ENCODE results near the gene NRG2. TPM values are rescaled to one million over a fixed set of nuclear protein-coding genes. Genes with fewer than 3 reads are reported as not detected.

Gene NRG2
- total and polyA plus RNA-seq, 3 experiments from 2014 or later = 0.18 to 0.24 TPM; not detected in 1

DNA sequence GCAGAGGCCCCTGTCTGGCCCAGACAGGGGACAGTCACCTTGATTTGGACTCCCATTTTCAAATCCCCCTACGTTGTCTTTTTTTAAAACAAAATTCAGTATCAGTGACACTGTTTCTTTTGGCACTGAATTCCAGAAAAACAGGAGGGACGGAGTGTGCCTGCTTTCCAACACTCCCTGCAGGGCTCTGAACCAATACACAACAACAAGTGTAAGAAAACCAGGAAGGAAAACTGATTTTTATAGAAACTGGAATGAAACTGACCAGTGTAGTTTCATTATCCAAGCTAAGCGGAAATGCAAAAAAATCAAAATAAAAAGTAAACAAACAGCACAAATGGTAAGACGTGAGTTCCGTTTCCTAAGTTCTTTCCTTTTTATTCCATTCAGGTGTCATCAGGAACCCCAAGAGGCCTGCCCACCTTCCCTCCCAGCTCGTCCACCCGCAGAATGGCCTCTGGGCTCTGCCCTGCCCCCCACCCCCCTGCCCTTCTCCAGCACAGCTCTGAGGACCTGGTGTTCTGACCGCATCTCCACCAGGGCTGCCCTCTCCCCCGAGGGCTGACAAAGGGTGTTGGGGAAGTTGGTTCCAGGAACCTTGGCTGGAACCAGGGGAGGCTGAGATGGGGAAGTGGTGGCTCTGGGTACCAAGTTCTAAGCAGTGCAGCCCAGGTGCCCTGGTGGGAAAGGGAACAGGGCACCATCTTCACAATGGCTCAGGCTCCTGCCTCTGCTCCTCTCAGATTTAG is 173.9 kb downstream of the NRG2 start:
- Histone ChIP-seq H3K4me3 (ENCODE audit: low read length) (no peak overlapping the region), H3K27ac (ENCODE audit: low read depth, low read length) (no peak overlapping the region), H3K27me3 (ENCODE audit: insufficient read depth, low read length, poor library complexity, severe bottlenecking) (no peaks in the 10 kb centered on the region), H3K9me3 (ENCODE audit: low read length) (no peaks in the 10 kb centered on the region), H3K36me3 (ENCODE audit: insufficient read depth, low read length) (no peaks in the 10 kb centered on the region), H3K4me1 (ENCODE audit: insufficient read depth, low read length) (no peaks in the 10 kb centered on the region)
- ChIA-PET POLR2A (no interaction called here), CTCF (interaction anchor here (1.6 kb wide), 1 partner anchor 82 kb away, joined by 6 read pairs; no protein-coding TSS in a partner anchor)
- H3K4me1 Mint-ChIP-seq = no peaks in the 10 kb centered on the region
- H3K9me3 Mint-ChIP-seq = no peaks in the 10 kb centered on the region
- DNase-seq = no peak
- H3K27me3 Mint-ChIP-seq = peaks cover 19 to 38% of the 10 kb centered on the region in 2 donors
- no peaks in the 10 kb centered on the region for H3K36me3 Mint-ChIP-seq
- peak overlapping the region in 1 of 8 donors; percentile 72 for H3K27ac Mint-ChIP-seq
- H3K4me3 Mint-ChIP-seq = no peak overlapping the region

DNA sequence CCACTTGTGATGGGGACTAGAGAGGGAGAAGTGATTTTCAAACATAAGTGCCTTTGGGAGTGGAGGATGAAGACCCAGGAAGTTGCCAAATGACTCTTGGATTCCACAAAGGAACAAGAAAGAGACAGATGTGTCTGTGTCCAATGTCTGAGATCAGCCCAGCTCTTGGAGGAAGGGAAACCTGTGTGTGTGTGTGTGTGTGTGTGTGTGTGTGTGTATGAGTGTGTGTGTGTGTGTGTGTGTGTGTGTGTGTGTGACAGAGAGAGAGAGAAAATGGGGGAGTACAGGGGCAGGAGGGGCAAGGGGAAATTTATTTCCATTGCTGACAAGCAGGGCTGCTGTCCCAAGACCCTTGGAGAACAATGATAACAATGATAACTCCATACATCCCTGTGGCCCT is 175.5 kb downstream of the NRG2 start:
- H3K27me3 ChIP-seq (ENCODE audit: insufficient read depth, low read length, poor library complexity, severe bottlenecking) = no peaks in the 10 kb centered on the region

DNA sequence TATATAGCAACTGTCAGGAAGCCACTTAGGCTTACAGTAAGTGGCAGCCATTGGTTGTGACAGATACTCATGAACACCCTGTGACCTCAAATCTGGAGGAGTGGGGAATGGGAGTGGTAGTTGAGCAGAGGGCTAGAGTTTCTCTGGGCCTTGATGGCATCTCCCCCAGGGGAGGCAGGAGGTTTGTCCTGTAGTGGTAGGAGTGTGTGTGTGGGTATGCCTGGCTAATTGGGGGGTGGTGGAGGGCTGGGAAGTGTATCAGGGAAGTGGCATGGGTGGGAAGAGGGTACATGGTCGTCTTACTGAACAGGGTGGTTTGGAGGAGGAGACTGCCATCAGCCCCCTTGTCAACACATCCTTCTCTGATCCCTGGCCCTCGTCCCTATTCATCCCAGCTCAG is 176.0 kb downstream of the NRG2 start:
- Mint-ChIP-seq H3K36me3 (no peaks in the 10 kb centered on the region), H3K9me3 (no peaks in the 10 kb centered on the region), H3K27ac (peak overlapping the region in 1 of 8 donors; percentile 81), H3K27me3 (peaks cover 20 to 28% of the 10 kb centered on the region in 2 donors), H3K4me3 (no peak overlapping the region), H3K4me1 (no peaks in the 10 kb centered on the region)
- H3K27ac ChIP-seq (ENCODE audit: low read depth, low read length) = no peak overlapping the region
- CTCF ChIA-PET = interaction anchor here (0.8 to 8.7 kb wide), 4 partner anchors 8 to 102 kb away, joined by 3 to 79 read pairs (median 6); no protein-coding TSS in a partner anchor
- no peaks in the 10 kb centered on the region for H3K36me3 ChIP-seq (ENCODE audit: insufficient read depth, low read length)
- DNase-seq = no peak
- no peaks in the 10 kb centered on the region for H3K4me1 ChIP-seq (ENCODE audit: insufficient read depth, low read length)
- POLR2A ChIA-PET = no interaction called here
- no peaks in the 10 kb centered on the region for H3K27me3 ChIP-seq (ENCODE audit: insufficient read depth, low read length, poor library complexity, severe bottlenecking)
- no peak overlapping the region for H3K4me3 ChIP-seq (ENCODE audit: low read length)
- no peaks in the 10 kb centered on the region for H3K9me3 ChIP-seq (ENCODE audit: low read length)

More for the DNA sequence above, 175.5 kb downstream of the NRG2 start:
- Mint-ChIP-seq H3K9me3 (no peaks in the 10 kb centered on the region), H3K27me3 (peaks cover 20 to 28% of the 10 kb centered on the region in 2 donors), H3K4me1 (no peaks in the 10 kb centered on the region), H3K36me3 (no peaks in the 10 kb centered on the region), H3K27ac (peak overlapping the region in 1 of 8 donors; percentile 9), H3K4me3 (no peak overlapping the region)
- DNase-seq = no peak
- Histone ChIP-seq H3K27ac (ENCODE audit: low read depth, low read length) (no peak overlapping the region), H3K36me3 (ENCODE audit: insufficient read depth, low read length) (no peaks in the 10 kb centered on the region), H3K4me3 (ENCODE audit: low read length) (no peak overlapping the region), H3K4me1 (ENCODE audit: insufficient read depth, low read length) (no peaks in the 10 kb centered on the region), H3K9me3 (ENCODE audit: low read length) (no peaks in the 10 kb centered on the region)
- POLR2A ChIA-PET = no interaction called here
- CTCF ChIA-PET = interaction anchor here (0.8 to 3.5 kb wide), 3 partner anchors 8 to 101 kb away, joined by 3 to 10 read pairs (median 3); no protein-coding TSS in a partner anchor

DNA sequence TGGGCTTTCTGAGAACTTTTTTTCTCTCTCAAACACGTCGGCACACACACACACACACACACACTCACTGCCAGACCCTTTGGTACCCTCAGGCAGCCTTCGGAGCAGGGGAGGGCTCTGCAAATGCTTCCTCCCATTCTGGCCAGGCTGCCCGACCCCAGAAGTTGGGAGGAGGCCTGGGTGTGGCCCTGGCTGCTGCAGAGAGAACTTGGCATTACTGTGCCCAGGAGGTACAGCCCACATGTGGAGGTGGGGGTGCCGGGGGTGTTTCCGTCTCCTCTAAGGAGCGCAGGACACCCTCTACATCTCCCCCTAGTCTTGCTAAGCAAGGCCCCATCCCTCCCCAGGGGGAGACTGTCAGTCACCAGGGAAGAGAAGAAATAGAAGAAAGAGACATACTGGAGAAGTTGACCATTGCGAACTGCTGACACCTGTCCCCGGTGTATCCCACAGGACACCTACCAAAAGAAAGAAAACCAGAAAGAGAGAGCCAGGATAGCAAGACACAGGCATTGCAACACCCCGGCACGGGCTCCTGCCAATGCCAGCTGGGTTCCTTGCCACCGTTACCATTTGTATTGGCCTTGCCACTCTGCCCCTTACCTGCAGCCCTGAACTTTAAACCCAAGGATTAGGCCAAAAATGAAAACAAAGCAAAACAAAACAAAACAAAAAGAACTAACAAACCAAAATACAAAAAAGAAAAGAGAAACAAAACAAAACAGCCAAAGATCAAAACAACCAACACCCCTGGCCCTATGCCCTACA is 178.2 kb downstream of the NRG2 start:
- H3K4me1 Mint-ChIP-seq = no peaks in the 10 kb centered on the region
- H3K9me3 Mint-ChIP-seq = no peaks in the 10 kb centered on the region
- H3K36me3 Mint-ChIP-seq = no peaks in the 10 kb centered on the region
- ChIA-PET POLR2A (no interaction called here), CTCF (interaction anchor here (0.7 to 8.7 kb wide), 7 partner anchors 12 to 126 kb away, joined by 3 to 79 read pairs (median 4); no protein-coding TSS in a partner anchor)
- no peaks in the 10 kb centered on the region for H3K36me3 ChIP-seq (ENCODE audit: insufficient read depth, low read length)
- H3K27ac ChIP-seq (ENCODE audit: low read depth, low read length) = no peak overlapping the region
- no peaks in the 10 kb centered on the region for H3K27me3 ChIP-seq (ENCODE audit: insufficient read depth, low read length, poor library complexity, severe bottlenecking)
- H3K27ac Mint-ChIP-seq = no peak overlapping the region
- H3K4me3 ChIP-seq (ENCODE audit: low read length) = no peak overlapping the region
- H3K4me1 ChIP-seq (ENCODE audit: insufficient read depth, low read length) = no peaks in the 10 kb centered on the region
- DNase-seq = no peak
- H3K4me3 Mint-ChIP-seq = no peak overlapping the region
- H3K27me3 Mint-ChIP-seq = peaks cover 14 to 31% of the 10 kb centered on the region in 2 donors
- H3K9me3 ChIP-seq (ENCODE audit: low read length) = no peaks in the 10 kb centered on the region

DNA sequence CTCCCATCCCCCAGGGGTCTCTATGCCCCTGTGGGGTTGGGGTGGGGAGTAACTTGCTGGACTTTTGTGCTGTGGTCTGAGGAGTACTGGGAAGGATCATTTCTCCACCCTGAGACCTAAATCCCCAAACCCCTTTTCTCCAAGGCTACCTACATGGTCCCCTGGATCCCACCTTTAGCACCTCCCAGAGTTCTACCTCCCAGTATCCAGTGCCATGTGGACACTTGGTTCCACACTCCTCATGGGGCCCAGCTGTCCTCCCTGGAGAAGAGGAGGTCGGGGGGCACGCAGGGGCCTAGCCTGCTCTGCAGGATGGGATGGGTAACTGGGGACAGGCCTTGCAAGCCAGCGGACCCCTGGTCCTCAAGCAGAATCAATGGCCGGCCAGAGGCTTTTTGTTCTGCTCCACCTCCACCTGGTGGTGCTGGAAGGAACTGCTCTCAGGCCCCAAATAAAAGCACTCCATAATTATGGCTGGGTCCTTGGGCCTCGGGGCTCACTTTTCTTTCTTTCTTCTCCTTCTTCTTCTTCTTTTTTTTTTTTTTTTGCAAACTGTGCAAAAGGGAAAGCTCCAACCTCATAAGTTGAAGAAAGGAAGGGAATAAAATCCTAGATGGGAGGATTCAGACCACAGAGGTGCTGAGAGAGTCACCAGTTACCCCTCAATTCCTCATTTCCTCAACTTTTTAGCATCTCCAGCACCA is 179.1 kb downstream of the NRG2 start:
- peak; percentile 22 to 67 (median 44) for DNase-seq
- Histone ChIP-seq H3K27me3 (ENCODE audit: insufficient read depth, low read length, poor library complexity, severe bottlenecking) (no peaks in the 10 kb centered on the region), H3K4me3 (ENCODE audit: low read length) (no peak overlapping the region), H3K36me3 (ENCODE audit: insufficient read depth, low read length) (no peaks in the 10 kb centered on the region), H3K9me3 (ENCODE audit: low read length) (no peaks in the 10 kb centered on the region), H3K27ac (ENCODE audit: low read depth, low read length) (no peak overlapping the region), H3K4me1 (ENCODE audit: insufficient read depth, low read length) (no peaks in the 10 kb centered on the region)
- ChIA-PET CTCF (interaction anchor here (0.7 to 8.7 kb wide), 11 partner anchors 8 to 125 kb away, joined by 3 to 79 read pairs (median 5); no protein-coding TSS in a partner anchor), POLR2A (no interaction called here)
- Mint-ChIP-seq H3K36me3 (no peaks in the 10 kb centered on the region), H3K9me3 (no peaks in the 10 kb centered on the region), H3K27me3 (peaks cover 12 to 36% of the 10 kb centered on the region in 2 donors), H3K4me3 (no peak overlapping the region), H3K4me1 (no peaks in the 10 kb centered on the region), H3K27ac (no peak overlapping the region)

DNA sequence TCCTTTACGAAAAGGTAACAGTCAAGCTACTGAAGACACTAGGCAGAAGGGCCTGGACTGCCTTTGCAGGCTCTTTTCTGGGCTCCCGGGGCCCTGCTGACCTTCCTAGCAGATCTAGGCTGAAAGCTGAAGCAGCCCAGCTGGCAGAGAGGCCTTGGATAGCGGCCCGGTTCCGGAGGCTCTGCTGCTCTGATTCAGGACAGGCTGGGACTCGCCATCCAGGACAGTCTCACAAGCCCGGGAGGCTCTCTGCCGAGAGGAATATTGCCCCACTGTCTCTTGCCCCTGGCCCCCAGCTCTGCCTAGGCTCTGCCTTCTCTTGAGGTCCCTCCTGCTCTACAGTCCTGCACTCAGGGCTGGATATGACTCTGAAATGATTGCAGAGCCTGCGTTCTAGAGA is 179.7 kb downstream of the NRG2 start:
- Histone ChIP-seq H3K4me3 (ENCODE audit: low read length) (no peak overlapping the region), H3K27me3 (ENCODE audit: insufficient read depth, low read length, poor library complexity, severe bottlenecking) (no peaks in the 10 kb centered on the region), H3K9me3 (ENCODE audit: low read length) (no peaks in the 10 kb centered on the region), H3K36me3 (ENCODE audit: insufficient read depth, low read length) (no peaks in the 10 kb centered on the region), H3K4me1 (ENCODE audit: insufficient read depth, low read length) (no peaks in the 10 kb centered on the region), H3K27ac (ENCODE audit: low read depth, low read length) (no peak overlapping the region)
- ChIA-PET CTCF (interaction anchor here (1.1 to 8.7 kb wide), 8 partner anchors 9 to 124 kb away, joined by 4 to 79 read pairs (median 6); no protein-coding TSS in a partner anchor), POLR2A (no interaction called here)
- Mint-ChIP-seq H3K4me1 (no peaks in the 10 kb centered on the region), H3K27me3 (peaks cover 12 to 33% of the 10 kb centered on the region in 2 donors), H3K9me3 (no peaks in the 10 kb centered on the region), H3K4me3 (no peak overlapping the region), H3K36me3 (no peaks in the 10 kb centered on the region), H3K27ac (peak overlapping the region in 1 of 8 donors; percentile 58)
- no peak for DNase-seq

DNA sequence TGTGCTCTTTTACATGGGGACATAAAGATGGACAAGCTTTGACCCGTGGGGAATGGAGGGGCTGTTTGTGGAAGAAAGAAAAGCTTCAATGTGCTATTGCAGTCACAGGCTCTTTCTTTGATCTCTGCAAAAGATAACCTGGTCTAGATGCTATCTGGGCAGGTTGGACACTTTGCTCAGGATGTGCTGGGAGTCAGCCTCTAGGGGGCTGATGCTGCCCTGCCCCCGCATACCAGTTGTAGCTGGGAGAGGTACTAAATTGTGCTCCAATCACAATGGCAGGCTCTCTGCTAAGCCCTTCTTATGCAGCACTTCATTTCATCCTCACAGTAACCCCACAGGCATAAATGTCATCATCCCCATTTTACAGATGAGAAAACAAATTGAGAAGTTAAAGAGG is 180.3 kb downstream of the NRG2 start:
- H3K9me3 Mint-ChIP-seq = no peaks in the 10 kb centered on the region
- DNase-seq = no peak
- H3K4me3 Mint-ChIP-seq = no peak overlapping the region
- Histone ChIP-seq H3K9me3 (ENCODE audit: low read length) (no peaks in the 10 kb centered on the region), H3K27ac (ENCODE audit: low read depth, low read length) (no peak overlapping the region), H3K36me3 (ENCODE audit: insufficient read depth, low read length) (no peaks in the 10 kb centered on the region), H3K4me3 (ENCODE audit: low read length) (no peak overlapping the region), H3K4me1 (ENCODE audit: insufficient read depth, low read length) (no peaks in the 10 kb centered on the region), H3K27me3 (ENCODE audit: insufficient read depth, low read length, poor library complexity, severe bottlenecking) (no peaks in the 10 kb centered on the region)
- POLR2A ChIA-PET = no interaction called here
- H3K36me3 Mint-ChIP-seq = no peaks in the 10 kb centered on the region
- CTCF ChIA-PET = interaction anchor here (1.1 to 8.7 kb wide), 8 partner anchors 10 to 124 kb away, joined by 3 to 79 read pairs (median 6); no protein-coding TSS in a partner anchor
- H3K27me3 Mint-ChIP-seq = peaks cover 9 to 30% of the 10 kb centered on the region in 2 donors
- no peak overlapping the region for H3K27ac Mint-ChIP-seq
- no peaks in the 10 kb centered on the region for H3K4me1 Mint-ChIP-seq

Data from CD8-positive, alpha-beta memory T cell (primary cell).